ENCODE data around the gene PRTN3.

GRCh38 chr19:844546-844971 lies 3.8 kb downstream of the PRTN3 start:
- TF ChIP-seq POLR2A (IDR thresholded peaks at IDR 0.05; ENCODE audit: low read length) (no peak), GATA1 (IDR thresholded peaks at IDR 0.05; ENCODE audit: low read depth, low read length) (no peak)

All from erythroblast (primary cell).